ENCODE data around the gene ADK.
"Not testable (repeated sequence)": the region's sequence is repeated elsewhere in the genome, so short reads cannot be mapped to it uniquely, and the experiment has no call there.

The ADK gene

GRCh38 chr10:74425456-74426001, 274.5 kb downstream of the ADK start:
- no peak for DNase-seq (ENCODE audit: low spot score)

- DNase-seq (ENCODE audit: low spot score) = no peak
Observed at GRCh38 chr10:74431816-74432215, 280.8 kb downstream of the ADK start.

GRCh38 chr10:74432841-74433594, 282.0 kb downstream of the ADK start:
- DNase-seq (ENCODE audit: low spot score) = no peak

DNA sequence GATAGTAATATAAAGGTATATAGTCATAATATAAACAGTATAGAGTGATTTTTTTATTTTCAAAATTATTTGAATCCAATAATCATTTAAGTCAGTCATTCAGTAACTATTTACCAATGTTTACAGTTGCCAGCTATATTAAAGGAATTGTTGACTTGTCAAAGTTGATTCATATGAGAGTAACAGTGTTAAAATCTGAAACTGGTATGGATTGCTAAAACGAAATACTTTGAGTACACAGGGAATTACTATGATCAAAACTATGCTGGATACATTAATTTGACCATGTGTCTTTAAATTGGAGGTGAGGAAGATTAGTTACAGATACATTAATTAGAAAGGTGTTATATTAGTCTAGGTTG, 282.6 kb downstream of the ADK start:
- DNase-seq (ENCODE audit: low spot score) = no peak

DNA sequence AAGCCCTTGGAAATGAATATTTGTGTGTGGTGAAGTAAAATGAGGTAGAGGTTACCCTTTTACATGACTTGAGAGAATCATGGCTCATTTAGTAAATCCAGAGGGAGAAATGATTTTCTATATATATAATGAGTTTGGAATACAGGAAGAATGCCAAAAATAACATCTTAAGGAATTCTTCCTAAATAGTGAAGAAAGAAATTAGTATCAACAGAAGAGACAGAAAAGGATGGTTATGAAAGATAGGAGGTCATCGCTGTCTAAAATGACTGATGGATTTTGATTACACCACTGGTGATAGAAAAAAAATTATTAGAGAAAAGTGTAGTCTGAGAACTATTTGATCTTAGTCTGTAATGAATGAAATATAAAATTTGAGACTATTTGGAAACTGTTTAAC, 283.0 kb downstream of the ADK start:
- DNase-seq (ENCODE audit: low spot score) = no peak

DNA sequence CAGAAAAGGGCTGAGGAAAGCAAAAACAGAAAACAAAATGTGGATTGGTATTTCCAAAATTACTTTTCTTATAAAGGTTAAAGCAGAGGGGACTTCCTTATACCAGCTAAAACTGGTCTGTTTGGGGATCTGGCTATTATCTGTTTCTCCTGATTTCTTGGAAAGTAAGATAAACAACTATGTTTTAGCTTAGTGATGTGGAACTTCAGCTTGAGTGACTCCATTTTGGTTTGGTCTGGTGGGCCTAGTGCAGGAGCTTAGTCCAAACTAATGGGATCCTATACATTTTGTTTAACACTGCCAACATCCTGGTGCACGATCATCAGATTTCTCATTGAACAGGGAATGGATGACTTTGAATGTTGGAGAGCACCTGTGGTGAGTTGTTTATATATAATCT, 283.5 kb downstream of the ADK start:
- no peak for DNase-seq (ENCODE audit: low spot score)

DNA sequence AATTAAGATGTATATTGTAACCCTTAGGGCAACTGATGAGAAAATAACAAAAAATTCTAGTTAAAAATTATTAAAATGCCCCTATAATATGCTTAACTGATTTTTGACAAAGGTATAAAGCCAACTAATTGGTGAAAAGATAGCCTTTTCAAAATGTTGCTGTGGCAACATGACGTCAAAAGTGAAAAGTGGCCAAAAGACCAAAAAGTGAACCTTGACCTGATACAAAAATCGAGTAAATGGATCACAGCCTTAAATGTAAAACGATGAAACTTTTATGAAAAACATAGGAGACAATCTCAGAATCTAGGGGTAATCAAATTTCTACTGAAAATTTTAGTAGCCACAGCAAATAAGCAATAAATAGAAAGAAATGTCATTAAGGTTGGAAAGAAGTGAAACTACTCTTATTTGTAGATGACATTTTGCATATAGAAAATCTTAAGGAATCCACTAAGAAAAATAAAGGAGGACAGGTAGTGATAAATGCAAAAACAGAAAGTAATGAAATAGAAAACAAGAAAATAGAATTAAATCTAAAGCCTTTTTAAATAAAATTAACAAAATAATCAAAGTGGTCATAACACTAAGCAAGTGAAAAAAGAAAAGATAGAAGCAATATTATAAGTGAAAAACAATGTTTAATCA, 285.6 kb downstream of the ADK start:
- DNase-seq (ENCODE audit: low spot score) = no peak

GRCh38 chr10:74437822-74438221, 286.8 kb downstream of the ADK start:
- DNase-seq (ENCODE audit: low spot score) = no peak

- DNase-seq (ENCODE audit: low spot score) = no peak
Observed at GRCh38 chr10:74439213-74439612, 288.2 kb downstream of the ADK start.

DNA sequence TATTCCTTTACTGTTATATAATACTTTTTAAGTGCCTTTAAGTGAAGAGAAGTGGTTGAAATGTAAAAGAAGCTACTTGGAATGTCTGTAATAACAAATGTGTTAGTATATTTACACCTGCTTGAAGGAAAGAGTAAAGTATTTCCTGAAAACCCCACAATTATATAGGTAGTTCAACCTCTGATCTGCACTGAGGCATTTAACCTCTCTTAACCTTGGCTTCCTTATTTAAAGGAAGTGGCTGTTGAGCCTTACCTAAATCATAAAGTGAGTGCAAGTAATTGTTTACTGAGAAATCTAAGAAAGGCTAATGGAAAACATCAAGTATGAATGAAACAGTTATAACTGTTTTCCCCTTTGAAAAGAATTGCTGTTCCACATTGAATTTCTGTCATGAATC, 294.5 kb downstream of the ADK start:
- DNase-seq (ENCODE audit: low spot score) = no peak

GRCh38 chr10:74450602-74451001, 299.6 kb downstream of the ADK start:
- DNase-seq (ENCODE audit: low spot score) = no peak

- DNase-seq (ENCODE audit: low spot score) = no peak
Observed at GRCh38 chr10:74451127-74451829, 300.3 kb downstream of the ADK start.

DNA sequence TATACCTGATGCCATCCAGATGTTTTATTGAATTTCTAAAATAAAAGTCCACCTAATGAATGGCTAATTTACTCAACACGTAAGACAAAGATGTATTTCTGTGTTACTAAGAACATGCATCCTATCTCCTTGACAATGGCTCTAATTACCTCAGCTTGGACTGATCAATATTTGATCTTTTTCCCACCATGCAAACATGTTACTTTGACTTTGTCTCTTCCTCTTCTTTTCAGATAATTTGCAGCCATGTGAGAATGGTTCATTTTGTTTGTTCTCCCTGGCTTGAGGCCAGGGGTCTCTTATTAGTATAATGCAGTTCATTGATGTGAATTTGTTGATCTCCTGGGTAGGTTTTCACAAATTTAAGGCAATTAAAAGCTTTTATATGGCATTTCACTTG, 302.1 kb downstream of the ADK start:
- DNase-seq (ENCODE audit: low spot score) = no peak

DNA sequence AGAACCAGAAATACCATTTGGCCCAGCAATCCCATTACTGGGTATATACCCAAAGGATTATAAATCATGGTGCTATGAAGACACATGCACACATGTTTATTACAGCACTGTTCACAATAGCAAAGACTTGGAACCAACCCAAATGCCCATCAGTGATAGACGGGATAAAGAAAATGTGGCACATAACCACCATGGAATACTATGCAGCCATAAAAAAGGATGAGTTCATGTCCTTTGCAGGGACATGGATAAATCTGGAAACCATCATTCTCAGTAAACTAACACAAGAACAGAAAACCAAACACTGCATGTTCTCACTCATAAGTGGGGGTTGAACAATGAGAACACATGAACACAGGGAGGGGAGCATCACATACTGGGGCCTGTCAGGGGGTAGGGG, 306.5 kb downstream of the ADK start:
- DNase-seq (ENCODE audit: low spot score) = not testable (repeated sequence)

DNA sequence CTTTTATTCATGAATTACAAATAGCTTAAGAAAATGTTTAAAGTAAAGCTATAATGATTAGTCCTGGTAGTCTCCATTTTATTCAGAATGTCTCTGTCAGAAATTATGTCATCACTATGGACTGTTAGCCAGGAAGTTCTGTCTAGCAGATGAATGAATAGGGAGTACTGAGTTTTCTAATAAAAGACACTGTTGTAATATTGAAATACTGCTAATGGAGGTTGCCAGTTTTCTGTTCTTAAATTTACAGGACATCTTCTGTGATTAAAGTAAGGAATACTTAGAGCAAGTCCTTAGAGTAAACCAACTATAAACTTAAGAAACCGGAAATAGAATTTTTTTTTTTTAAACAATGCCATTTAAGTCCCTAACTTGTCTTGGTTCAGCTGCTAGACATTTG, 309.8 kb downstream of the ADK start:
- DNase-seq (ENCODE audit: low spot score) = no peak

DNA sequence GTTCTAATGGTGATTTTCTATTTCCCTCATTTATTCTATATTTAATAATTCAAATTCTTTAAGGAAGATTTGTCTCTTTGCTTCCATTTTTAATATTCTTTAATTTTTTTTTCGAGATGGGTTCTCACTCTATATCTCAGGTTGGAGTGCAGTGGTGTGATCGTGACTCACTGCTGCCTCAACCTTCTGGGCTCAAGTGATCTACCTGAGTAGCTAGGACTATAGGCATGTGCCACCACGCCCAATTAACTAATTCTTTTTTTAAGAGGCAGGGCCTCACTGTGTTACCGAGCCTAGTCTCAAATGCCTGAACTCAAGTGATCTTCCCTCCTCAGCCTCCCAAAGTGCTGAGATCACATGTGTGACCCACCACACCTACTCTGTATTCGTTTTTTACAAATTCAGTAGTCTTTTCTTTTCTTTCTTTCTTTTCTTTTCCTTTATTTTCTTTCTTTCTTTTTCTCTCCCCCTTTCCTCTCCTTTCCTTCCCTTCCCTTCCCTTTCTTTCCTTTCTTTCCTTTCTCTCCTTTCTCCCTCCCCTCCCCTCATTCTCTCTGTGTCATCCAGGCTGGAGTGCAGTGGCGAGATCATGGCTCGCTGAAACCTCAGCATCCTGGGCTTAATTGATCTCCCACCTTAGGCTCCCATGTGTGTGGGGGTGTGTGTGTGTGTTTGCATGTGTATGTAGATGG, 323.1 kb downstream of the ADK start:
- no peak for DNase-seq (ENCODE audit: low spot score)

- DNase-seq (ENCODE audit: low spot score) = not testable (repeated sequence)
Observed at GRCh38 chr10:74476162-74476706, 325.2 kb downstream of the ADK start.

DNA sequence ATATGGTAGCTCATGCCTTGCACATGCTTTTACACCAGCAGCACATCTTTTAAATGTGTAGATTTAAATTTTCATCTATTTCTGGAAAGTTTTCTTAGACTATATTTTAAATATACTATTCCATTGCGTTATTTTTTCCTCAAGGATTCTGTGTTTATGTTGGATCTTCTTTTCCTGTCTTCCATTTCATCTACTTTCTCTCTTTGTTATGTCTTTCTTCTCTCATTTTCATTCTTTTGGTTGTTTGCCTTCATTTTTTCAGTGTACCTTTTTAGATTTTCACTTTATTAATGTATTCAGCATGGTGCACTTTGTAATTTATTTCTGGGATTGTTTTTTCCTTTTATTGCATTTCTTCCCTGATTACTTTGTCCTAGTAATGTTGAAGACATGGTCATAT, 329.8 kb downstream of the ADK start:
- DNase-seq (ENCODE audit: low spot score) = no peak

GRCh38 chr10:74483356-74483755, 332.3 kb downstream of the ADK start:
- no peak for DNase-seq (ENCODE audit: low spot score)

- no peak for DNase-seq (ENCODE audit: low spot score)
Observed at GRCh38 chr10:74485283-74485682, 334.3 kb downstream of the ADK start.

- DNase-seq (ENCODE audit: low spot score) = no peak
Observed at GRCh38 chr10:74486659-74487058, 335.6 kb downstream of the ADK start.

DNA sequence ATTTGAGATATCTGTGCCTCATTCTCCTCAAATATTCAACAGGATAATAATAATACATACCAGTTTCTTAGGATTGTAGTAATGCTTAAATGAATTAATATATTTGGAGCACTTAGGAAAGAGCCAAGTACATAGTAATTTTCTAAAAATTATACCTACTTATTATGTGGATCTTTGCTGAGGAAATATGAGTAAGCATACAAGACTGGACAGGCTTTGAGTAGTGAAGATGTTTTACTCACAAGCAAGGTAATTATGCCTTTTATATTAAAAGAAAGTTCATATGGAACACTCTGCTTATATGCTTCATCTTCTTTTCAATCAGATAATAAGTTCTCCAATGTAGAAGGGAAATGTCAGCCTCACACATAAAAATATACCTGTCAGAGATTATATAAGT, 337.9 kb downstream of the ADK start:
- DNase-seq (ENCODE audit: low spot score) = no peak

Measured in putamen (tissue), 1 donor.